AG08396 (cell line): ENCODE data around the gene UBALD2.
"Not testable (repeated sequence)": the region's sequence is repeated elsewhere in the genome, so short reads cannot be mapped to it uniquely, and the experiment has no call there.

Experiments used
- DNase-seq: peaks from one replicate; pipeline ENCODE4 v3.0.0; 2012; ENCODE audit warnings: low spot score, mixed read lengths

Gene UBALD2

DNA sequence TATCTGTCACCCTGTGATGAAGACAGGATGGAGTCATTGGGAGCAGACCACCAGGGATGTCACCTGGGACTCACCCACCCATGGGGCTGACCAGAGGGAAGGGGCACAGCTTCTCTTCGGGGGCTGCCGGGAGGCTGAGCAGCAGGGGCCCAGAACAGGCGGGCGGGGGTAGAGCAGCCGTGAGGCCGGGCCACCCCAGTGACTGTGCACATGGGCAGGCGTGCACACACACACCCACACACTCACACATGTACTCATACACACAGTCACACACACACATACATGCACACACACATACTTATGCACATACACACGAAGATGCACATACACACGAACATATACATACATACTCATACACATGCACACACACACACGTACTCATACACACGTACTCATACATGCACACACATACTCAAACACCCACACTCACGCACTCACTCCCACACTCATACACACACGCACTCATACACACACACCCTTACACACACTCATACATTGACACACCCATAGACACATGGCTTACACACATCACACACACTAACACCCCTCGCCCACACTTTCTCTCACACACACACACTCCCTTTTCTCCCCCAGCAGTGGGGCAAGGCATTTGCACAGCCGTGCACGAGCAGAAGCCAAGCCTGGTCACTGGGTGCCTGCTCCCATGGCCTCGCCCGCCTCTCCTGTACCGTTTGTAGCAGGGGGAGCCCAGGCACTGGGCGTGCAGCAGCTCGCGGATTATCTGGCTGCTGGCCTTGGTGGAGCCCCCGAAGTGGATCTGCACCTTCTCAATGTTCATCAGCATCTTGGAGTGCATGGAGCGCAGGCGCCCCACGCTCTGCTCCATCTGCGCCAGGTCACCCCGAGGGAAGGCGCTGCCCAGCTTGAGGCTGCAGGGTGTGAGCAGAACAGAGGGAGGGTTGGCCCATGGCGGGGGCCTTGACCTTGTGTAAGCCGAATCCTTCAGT lies 12.4 kb downstream of the UBALD2 start:
- DNase-seq, result no peak

DNA sequence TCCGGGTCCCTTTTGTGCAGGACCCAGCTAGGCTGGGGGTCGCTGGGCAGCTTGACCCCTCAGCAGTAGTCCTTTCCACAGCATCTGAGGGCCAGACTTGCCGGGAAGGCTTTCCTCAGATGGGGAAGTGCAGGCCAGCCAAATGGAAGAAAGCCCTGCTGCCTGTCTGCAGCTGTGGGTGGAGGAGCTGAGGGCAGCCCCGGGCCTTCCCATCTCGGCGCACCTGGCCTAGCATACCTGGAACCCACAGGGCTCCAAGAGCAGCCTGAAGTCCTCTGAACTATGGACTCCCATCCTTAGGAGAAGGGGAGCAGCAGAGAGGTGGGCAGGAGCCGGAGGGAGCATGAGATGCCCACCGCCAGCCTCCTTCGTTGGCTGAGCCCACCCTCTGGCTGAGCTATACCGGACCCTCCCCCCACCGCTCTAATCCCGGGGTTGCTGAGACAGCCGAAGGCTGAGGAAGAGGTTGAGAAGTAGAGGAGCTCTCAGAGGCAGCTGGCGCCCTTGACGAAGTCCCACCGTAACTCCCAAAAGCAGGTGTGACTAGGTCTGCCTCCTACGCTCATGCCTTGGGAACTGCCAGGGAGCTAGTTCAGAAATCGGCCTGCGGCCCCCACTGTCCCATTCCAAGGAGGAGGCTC lies 13.2 kb downstream of the UBALD2 start:
- no peak for DNase-seq

DNA sequence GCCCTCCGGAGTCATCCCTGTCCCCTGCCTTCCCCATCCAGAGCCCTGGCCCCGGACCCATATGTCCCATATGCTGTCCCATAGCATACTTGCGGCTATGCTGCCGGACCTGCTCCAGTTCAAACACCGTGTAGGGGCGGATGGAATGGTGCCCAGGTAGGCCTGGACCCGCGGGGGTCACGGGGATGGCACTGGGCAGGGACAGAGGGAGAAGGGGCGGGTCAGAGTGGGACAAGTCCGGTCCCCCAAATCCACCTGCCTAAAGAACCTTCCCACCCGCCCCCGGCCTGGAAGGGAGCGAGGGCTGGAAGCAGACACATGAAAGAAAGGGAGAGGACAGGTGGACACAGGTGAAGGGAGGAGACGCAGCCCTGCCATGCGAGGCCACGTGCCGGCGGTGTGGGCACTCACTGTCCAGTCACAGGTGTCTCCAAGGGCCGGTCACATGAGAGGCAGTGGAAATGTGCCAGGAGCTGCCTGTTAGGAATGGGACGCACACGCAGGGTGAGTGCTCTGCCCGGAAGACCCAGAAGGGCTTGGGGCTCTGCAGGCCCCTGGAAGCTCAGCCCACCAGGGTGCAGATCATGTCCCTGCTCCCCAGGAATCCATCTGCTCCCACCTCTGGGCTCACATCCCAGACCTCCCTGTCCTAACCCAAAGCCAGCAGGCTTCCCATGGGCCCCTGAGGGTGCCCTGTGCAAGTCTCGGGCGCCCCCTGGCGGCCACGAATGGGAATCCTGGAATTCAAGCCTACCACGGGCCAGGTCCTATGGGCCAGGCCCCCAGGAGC lies 14.0 kb downstream of the UBALD2 start:
- DNase-seq, result peak; percentile 93

DNA sequence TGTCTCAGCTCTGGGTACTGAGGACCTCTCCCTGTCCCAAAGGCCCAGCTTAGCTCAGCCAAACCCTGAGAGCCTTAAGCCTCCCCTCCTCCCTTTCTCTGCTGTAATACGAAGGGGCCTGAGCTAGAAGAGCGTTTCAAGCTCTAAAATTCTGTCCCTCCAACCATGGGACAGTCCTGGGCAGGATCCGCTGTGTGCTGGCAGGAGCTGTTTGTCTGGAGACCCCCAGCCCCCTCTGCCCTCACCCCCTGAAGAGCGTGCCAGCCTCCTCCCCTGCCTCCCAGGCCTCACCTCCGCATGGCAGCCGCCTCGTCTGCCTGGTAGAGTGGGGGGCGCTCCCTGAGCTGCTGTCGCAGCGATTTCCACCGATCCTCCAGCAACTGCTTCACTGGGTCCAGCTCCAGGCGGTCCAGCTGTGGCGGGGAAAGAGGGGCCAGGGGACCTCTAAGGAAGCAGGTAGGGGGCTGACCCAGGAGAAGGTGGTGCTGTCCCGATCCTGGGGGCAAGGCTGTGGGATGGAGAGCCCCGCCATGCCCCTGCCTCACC lies 14.7 kb downstream of the UBALD2 start:
- DNase-seq, result no peak

DNA sequence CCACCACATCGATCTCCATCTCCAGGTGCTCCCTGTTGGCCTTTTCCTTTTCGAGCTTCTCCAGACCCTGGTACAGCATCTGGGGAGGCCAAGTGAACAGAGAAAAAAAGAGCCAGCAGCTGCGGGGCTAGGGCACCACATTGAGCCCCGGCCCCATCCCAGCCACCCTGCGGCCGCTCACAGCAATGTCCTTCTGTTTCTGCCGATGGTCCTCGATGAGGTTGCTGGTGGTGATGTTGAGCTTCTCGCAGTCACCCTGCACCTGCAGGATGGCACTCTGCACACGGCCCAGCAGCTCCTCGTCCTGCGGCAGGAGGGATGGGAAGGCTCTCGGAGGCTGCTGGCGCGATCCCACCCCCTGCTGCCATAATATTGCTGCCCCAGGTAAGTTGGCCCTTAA lies 15.5 kb downstream of the UBALD2 start:
- no peak for DNase-seq

DNA sequence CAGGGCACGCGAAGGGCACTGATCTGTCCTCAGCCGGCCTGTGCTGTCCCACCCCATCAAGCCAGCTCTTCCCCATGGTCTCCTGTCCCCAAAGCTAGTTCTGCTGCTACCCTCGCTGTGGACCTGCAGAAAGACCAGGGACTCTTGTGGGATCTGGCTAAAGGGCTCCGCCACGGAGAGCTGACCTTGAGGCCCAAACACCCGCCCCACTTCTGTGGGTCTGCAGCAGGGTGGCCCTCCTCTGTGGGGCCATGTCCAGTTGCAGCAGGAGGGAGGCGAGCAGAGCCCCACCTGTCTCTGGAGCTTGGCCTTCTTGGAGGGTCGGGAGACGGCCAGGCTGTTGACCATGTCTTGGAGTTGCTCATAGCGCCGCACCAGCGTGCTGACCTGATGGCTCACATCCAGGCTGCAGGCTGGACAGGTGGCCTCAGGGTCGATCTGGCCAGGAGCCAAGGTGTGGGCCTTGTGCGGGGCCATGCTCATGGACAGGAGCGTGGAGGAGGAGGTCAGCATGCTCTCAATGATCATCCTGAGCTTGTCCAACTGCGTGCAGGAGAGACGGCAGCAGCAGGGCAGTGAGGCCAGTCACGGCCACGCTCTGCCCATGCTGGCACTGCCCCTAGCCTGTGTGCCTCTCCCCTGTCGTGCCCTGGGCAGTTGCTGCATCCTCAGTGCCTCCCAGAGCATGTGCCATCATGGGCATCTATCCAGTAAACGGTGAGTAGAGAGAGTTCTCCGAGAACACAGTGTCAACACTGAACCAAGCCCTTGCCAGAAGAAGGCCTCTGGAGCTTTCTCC lies 16.6 kb downstream of the UBALD2 start:
- no peak for DNase-seq

DNA sequence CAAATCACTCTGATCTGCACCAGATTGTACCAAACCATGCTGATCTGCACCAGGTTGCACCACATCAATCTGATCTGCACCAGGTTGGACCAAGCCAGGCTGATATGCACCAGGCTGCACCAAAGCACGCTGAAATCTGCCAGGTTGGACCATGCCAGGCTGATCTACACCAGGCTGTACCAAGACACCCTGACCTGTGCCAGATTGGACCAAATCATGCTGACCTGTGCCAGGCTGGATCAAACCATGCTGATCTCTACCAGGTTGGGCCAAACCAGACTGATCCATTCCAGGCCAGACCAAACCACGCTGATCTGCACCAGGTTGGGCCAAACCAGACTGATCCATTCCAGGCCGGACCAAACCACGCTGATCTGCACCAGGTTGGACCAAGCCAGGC lies 27.4 kb downstream of the UBALD2 start:
- DNase-seq, result no peak

DNA sequence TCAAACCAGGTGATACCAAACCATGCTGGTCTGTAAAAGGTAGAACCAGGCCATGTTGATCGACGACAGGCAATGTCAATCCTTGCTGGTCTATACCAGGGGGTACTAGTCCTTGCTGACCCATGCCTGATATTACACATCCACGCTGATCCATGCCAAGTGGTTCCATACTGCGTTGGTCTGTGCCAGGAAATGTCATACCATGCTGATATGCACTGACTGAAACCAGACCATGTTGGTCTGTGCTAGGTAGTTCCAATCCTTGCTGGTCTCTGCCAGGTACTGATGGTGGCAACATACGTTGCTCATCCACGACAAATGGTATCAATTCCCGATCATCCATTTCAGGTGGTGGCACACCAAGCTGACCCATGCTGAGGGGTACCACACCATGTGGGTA lies 28.0 kb downstream of the UBALD2 start:
- no peak for DNase-seq

DNA sequence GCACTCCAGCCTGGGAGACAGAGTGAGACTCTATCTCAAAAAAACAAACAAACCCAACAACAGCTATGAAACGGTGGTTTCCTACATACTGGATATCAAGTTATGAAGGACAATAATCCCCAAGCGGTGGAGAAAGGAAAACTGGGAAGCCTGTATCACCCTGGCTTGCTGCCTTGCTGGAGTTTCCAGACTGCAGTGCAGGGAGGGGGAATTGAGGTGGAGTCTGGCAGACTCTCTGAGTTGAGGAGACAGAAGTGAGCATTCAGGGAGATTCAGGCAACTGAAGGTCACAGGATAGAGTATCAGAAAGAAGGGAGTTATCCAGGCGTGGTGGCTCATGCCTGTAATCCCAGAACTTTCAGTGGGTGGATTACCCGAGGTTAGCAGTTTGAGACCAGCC lies 31.0 kb downstream of the UBALD2 start:
- no peak for DNase-seq

DNA sequence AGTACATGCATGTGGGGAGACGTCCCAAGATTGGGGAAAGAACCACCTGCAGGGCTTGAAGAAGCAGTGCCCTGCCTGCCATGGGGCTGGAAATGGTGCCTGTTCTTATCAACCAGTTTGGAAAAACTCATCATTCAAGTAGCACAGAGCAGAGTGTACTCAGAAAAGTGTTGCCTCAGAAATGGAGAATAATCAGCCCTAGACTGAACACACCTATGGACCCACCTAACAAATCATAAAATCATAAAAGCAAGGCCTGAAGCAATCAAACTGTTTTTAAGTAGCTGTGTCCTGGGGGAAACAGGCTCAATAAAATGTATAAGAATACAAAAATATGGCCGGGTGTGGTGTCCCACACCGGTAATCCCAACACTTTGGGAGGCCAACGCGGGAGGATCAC lies 31.7 kb downstream of the UBALD2 start:
- DNase-seq, result no peak

DNA sequence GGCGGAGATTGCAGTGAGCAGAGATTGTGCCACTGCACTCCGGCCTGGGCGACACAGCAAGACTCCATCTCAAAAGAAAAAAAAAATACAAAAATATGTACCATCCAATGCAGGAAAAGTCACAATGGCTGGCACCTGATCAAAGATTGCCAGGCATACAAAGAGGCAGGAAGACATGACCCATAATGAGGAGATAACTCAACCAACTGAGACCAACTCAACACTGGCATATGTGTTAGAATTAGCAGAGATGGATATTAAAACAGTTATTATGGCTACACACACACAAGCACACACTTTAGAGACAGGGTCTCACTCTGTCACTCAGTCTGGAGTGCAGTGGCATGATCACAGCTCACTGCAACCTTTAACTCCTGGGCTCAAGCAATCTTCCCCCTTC lies 32.3 kb downstream of the UBALD2 start:
- DNase-seq, result no peak

DNA sequence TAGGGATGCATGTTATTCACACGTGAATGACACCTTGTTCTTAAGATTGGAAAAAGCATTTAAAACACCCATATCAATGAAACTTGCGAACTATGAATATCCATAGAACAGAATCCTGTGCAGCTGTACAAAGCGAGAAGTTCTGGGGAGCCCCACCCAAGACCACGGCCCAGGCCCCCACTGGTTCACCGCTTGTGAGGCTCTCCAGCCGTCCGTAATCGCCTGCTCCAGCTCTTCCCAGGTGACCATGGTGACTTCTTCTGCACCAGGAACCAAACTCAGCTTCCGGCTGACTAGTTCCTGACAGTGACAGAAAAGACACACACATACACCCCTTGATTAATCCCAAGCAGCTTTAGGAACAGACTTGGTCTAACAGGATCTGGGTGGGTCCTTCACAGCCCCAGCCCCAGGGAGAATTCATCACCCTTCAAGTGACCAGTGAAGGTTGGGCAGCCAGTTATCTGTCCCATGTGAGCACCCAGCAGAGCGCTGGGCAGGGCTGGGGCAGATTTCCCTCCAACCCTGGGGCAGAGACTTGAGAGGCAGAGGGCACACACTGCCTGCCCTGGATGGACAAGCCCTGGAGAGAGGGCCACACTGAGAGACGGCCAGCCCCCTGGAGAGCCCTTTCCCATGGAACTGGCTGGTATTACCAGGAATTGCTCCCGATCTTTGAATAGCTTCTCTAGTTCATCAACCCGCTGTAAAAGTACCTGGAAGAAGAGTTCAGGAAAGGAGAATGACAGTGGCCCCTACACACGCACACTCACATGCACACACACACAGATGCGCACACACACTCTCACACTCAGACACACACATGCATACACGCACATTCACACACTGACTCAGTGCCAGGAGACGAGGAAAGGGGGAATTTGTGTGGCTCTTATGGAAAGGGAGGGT lies 39.3 kb downstream of the UBALD2 start:
- DNase-seq, result no peak

DNA sequence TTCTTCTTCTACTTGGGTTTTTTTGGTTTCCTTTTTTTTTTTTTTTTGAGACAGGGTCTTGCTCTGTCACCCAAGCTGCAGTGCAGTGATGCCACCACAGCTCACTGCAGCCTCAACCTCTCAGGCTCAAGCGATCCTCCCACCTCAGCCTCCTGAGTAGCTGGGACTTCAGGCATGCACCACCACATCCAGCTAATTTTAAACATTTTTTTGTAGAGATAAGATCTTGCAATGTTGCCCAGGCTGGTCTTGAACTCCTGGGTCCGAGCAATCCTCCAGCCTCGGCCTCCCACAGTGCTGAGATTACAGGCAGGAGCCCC lies 39.9 kb downstream of the UBALD2 start:
- not testable (repeated sequence) for DNase-seq

DNA sequence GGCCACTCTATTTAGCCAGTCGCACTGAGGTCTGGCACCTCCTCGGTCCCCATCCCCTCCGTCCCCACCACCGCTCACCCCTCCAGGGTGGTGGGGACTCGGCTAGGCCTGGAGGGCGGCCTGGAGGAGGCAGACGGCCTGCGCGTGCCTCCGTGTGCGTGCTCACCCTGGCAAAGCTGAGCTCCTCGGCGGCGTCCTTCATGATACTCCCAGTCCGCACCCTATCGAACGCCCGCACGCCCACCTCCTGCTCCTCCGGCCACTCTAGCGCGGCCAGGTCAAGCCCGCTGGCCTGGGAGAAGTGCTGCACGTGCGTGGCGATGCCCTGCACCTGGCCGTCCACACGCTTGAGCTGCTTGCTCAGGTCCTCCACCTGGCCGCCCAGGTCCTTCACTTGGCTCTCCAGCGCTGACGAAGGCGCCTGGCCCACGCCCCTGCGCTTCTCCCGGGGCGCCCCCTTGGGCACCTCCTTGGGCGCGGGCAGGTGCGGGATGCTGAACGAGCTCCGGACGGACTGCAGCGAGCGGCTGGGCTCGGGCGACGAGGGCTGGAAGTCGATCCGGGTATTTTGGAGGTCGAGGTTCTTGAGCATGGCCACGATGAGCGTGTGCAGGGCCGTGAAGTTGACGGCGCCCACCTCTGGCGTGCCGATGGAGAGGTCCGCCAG lies 42.3 kb downstream of the UBALD2 start:
- no peak for DNase-seq

DNA sequence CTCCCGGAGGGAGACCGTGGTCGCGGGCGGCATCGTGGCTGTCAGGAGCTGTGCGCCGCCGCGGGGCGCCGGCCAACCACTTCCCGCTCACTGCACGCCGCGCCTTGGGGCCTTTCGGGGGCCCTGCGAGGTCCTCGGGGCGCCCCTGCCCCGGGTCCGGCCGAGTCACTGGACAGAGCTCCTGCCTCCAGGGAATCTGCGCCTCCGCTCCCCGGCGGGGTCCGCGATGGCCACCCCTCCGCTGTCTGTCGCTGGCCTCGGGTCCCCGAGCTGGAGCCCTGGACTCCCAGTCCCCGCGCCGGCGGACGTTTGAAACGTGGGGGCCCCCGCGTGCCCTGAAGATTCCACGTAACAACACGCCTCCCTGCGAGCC lies 42.8 kb downstream of the UBALD2 start, which contains the start of gene QRICH2:
Gene QRICH2 (minus strand): TSS at position 311 of the 373 bp plus-strand sequence. CDS start 278 bp downstream, at position 33.
- no peak for DNase-seq

DNA sequence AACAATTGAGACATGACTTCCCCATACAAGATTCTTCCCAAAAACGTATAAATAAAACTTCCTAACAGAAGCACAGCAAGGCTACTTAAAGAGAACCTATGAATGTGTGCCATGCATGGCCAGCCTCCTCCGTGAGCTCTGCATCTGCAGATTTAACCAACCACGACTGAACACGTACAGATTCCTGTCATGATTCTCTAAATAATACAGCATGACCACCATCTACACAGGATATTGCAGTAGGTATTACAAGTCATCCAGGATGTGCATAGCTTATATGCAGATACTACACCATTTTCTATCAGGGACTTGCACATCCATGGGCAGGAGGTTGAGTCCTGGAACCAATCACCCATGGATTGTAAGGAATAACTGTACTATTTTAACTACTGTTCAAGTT lies 44.3 kb downstream of the UBALD2 start:
- no peak for DNase-seq

DNA sequence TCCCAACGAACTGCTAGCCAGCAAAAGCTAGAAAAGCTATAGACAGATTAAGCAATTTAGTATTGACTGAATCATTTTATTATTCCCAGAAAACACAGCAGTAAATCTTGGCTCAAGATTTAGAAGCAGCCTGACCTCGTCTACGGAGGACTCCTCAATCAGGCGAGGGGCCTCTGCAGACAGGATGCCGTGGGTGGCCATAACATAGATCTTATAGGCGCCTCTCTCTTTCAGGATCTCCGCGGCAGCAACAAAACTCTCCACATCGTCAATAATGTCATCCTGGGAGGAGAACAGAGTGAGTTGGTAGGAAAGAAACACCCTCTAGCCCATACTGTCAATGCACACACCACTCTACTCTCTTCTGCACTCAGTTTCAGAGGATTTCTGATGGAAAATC lies 47.6 kb downstream of the UBALD2 start:
- no peak for DNase-seq

DNA sequence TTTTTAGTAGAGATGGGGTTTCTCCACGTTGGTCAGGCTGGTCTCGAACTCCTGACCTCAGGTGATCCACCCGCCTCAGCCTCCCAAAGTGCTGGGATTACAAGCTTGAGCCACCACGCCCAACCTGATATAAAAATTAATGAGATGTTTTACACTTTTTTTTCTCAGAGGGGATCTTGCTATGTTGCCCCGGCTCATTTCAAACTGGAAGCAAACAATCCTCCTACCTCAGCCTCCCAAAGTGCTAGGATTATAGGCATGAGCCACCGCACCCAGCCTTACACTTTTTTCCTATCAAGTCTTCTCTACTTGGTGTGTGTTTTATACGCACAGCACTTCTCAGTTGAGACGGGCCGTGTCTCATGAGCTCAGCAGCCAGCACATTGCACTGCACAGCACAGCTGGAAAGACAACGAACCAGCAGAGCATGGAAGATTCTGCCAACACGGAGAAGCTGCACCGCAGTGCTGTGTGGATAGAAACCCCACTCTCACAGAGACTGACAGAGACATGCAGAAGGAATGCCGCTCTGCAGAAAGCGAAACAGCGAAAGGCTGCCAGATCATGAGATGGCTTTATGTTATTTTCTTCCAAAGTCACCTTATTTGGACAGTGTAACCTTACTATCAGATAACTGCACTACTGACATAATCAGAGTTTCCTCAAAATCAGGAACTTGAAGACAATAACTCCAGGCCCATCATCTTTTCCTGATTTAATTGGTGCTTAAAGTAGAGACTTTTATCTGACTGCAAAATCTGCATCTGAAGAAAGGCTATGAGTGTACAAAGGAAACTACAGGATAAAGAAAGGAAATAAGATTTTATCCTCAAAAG lies 49.5 kb downstream of the UBALD2 start:
- peak; percentile 57 for DNase-seq

DNA sequence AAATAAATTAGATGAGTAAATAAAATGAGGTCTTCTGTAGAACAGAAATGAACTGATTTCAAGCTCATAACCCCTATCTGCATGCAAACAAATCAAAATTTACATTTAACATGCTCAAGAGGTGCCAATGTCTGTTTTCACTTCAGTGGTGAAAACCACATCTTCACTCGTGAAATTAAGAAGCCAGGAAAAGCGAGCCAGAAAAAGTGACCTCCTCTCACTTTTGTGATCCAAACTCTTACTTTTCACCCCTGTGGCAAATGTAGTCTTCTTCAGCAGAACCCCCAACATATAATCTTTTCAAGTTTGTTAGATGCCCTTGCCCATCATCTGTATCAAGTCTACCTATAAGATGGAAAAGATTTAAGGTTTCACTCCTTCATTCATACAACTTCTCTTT lies 52.4 kb downstream of the UBALD2 start:
- DNase-seq, result no peak
